Left lung (tissue), 10 donors: ENCODE measurements around the gene DSPP. TPM values are rescaled to one million over a fixed set of nuclear protein-coding genes. Genes with fewer than 3 reads are reported as not detected.
A peak's percentile ranks its signal among the peaks of the same experiment; 100 is the strongest.

Experiments
- ATAC-seq: fragments of 200-7000 bp; cut with Tn5 transposase; one replicate; pipeline ENCODE4 v1.9.1; 2020; ENCODE audit warnings: moderate library complexity
- DNase-seq, 4 donors: peaks; one replicate each; pipeline ENCODE4 v3.0.0-alpha.2; 2013 to 2020
- H3K27ac ChIP-seq, 2 donors: fragments of 200-600 bp; sonication (generic) in 1 of 2; one replicate each; pipeline versions ENCODE4 v1.5.0 to v1.8.0; 2020 to 2021
- H3K27me3 ChIP-seq, 2 donors: fragments of 200-600 bp; sonication (generic) in 1 of 2; one replicate each; pipeline versions ENCODE4 v1.5.0 to v1.8.0; 2020 to 2021
- H3K36me3 ChIP-seq, 2 donors: fragments of 200-600 bp; sonication (generic) in 1 of 2; one replicate each; pipeline versions ENCODE4 v1.5.0 to v1.8.0; 2020 to 2021
- H3K4me1 ChIP-seq, 2 donors: fragments of 200-600 bp; one replicate each; pipeline ENCODE4 v1.8.0; 2021
- H3K4me3 ChIP-seq, 2 donors: fragments of 200-600 bp; sonication (generic) in 1 of 2; one replicate each; pipeline versions ENCODE4 v1.5.0 to v1.8.0; 2020 to 2021; ENCODE audit warnings: mild to moderate bottlenecking in 1 of 2
- H3K9me3 ChIP-seq, 2 donors: fragments of 200-600 bp; sonication (generic) in 1 of 2; one replicate each; pipeline versions ENCODE4 v1.5.0 to v1.8.0; 2020 to 2021
- intact Hi-C, 2 donors: fragments of 100-400 bp; cut with DNase I; formaldehyde crosslinking; loops; one replicate each; pipeline versions ENCODE4 v1.11.2 to v1.14.2; 2022
- polyA plus RNA-seq, 6 donors: library from polyadenylated mRNA; unstranded; fragments of 120-200 nt; gene quantifications; one replicate each; pipeline ENCODE4 v1.2.1, GENCODE V29; 2013; ENCODE audit not compliant: insufficient read length in 6 of 6
- total RNA-seq, 2 donors: library from RNA; stranded (reverse); fragmentation: NEBNext Ultra II Directional; extraction: Animal tissue kit (Norgen Biotek cat#: 25700); gene quantifications; one replicate each; pipeline ENCODE4 v1.2.1, GENCODE V29; 2021
- TF ChIP-seq, protein P1 (sequence below), 2 donors: fragments of 200-600 bp; sonication (generic) in 1 of 2; IDR thresholded peaks; one replicate each; pipeline versions ENCODE4 v1.5.0 to v1.8.0; 2021; ENCODE audit warnings: antibody characterized with exemption in 2 of 2
- donor health status: DM: no; HTN: yes; CAD: no.
- donor health status: DM: no; HTN: no; CAD: no.

The DSPP gene
- total and polyA plus RNA-seq, 8 donors = 0.03 to 0.06 (median 0.04) TPM; not detected in 5

GRCh38 chr4:87657525-87657924, 49.2 kb downstream of the DSPP start:
- DNase-seq (no peak), ATAC-seq (peak; percentile 52)
- H3K9me3 ChIP-seq = no peaks in the 10 kb centered on the region
- no peak overlapping the region for H3K27ac ChIP-seq
- H3K27me3 ChIP-seq = no peaks in the 10 kb centered on the region
- H3K36me3 ChIP-seq = no peaks in the 10 kb centered on the region
- H3K4me1 ChIP-seq = peaks cover 0 to 6% of the 10 kb centered on the region in 2 donors
- intact Hi-C loops = no loop called here
- no peak overlapping the region for H3K4me3 ChIP-seq
- TF ChIP-seq, protein P1, sequence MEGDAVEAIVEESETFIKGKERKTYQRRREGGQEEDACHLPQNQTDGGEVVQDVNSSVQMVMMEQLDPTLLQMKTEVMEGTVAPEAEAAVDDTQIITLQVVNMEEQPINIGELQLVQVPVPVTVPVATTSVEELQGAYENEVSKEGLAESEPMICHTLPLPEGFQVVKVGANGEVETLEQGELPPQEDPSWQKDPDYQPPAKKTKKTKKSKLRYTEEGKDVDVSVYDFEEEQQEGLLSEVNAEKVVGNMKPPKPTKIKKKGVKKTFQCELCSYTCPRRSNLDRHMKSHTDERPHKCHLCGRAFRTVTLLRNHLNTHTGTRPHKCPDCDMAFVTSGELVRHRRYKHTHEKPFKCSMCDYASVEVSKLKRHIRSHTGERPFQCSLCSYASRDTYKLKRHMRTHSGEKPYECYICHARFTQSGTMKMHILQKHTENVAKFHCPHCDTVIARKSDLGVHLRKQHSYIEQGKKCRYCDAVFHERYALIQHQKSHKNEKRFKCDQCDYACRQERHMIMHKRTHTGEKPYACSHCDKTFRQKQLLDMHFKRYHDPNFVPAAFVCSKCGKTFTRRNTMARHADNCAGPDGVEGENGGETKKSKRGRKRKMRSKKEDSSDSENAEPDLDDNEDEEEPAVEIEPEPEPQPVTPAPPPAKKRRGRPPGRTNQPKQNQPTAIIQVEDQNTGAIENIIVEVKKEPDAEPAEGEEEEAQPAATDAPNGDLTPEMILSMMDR (IDR thresholded peaks at IDR 0.05) = no peak

DNA sequence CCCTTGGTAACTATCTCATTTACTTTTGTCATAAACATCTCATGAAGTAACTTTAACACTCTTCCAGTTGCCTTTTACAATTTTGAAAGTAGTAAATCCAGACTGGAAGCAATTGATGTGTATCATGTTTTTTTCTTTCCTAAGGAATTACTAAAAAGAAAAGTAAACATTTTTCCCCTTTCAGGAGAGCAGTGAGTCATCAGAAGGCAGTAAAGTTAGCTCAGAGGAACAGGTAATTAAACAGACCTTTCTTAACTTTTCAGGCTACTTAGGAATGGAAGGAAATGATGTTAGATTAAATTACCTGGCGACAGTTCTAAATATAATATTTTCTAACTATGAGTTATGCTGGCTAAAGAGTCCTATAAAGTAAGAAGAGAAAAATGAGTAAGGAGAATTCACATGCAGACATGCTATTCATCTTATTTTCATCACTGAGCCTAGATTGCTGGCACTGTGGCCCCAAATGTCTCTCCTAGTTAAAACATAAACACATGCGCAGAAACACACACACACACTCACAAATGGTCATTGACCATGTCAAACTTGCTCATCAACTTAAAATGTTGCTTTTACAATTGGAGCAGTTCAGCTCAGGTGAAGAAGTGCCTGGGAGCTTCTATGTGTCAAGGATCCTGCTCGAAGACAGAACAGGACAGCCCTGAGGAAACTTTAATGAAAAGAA, 51.1 kb downstream of the DSPP start:
- intact Hi-C loops = no loop called here
- peak; percentile 84 for ATAC-seq

DNA sequence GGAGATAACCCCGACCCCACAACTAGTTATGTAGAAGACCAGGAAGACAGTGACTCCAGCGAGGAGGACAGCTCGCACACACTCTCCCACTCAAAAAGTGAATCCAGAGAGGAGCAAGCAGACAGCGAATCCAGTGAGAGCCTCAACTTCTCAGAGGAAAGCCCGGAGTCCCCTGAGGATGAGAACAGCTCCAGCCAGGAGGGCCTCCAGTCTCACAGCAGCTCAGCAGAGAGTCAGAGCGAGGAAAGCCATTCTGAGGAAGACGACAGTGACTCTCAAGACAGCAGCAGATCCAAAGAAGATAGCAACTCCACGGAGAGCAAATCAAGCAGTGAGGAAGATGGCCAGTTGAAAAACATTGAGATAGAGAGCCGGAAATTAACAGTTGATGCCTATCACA, 54.5 kb downstream of the DSPP start:
- H3K4me1 ChIP-seq = peaks cover 0 to 6% of the 10 kb centered on the region in 2 donors
- no peak overlapping the region for H3K27ac ChIP-seq
- H3K9me3 ChIP-seq = no peaks in the 10 kb centered on the region
- H3K27me3 ChIP-seq = no peaks in the 10 kb centered on the region
- DNase-seq = no peak
- H3K4me3 ChIP-seq = no peak overlapping the region
- no peaks in the 10 kb centered on the region for H3K36me3 ChIP-seq
- TF ChIP-seq, protein P1 (IDR thresholded peaks at IDR 0.05) = no peak
- no peak for ATAC-seq
- intact Hi-C loops = no loop called here

More for the DNA sequence above, 51.1 kb downstream of the DSPP start:
- Histone ChIP-seq H3K4me1 (peaks cover 0 to 6% of the 10 kb centered on the region in 2 donors), H3K9me3 (no peaks in the 10 kb centered on the region), H3K27me3 (no peaks in the 10 kb centered on the region), H3K27ac (peak overlapping the region; percentile 6 to 27), H3K4me3 (no peak overlapping the region), H3K36me3 (no peaks in the 10 kb centered on the region)
- DNase-seq = no peak
- TF ChIP-seq, protein P1 (IDR thresholded peaks at IDR 0.05) = no peak

Other genes with a start within 250 kb of the DSPP start
- gene HSD17B11, start 217.3 kb upstream of the DSPP start, total RNA-seq = 10 to 100 TPM; 64.9 to 79.4 TPM
- 10 to 100 TPM; 46.4 to 84.3 (median 76.8) TPM for gene HSD17B11, start 217.3 kb upstream of the DSPP start, polyA plus RNA-seq
- gene NUDT9, start 186.0 kb upstream of the DSPP start, total RNA-seq = 10 to 100 TPM; 49.6 to 49.8 TPM
- 10 to 100 TPM; 42.5 to 53.8 (median 47.3) TPM for gene NUDT9, start 186.0 kb upstream of the DSPP start, polyA plus RNA-seq
- gene SPARCL1, start 79.2 kb upstream of the DSPP start, total RNA-seq = 100 to 1,000 TPM; 241 to 296 TPM
- 100 to 1,000 TPM; 382 to 475 (median 421) TPM for gene SPARCL1, start 79.2 kb upstream of the DSPP start, polyA plus RNA-seq
- not detected for gene DMP1, start 41.8 kb downstream of the DSPP start, total RNA-seq
- gene DMP1, start 41.8 kb downstream of the DSPP start, polyA plus RNA-seq = under 1 TPM in 3 of 6 donors, not detected in 3; 0.07 to 0.09 (median 0.07) TPM
- under 1 TPM in 1 of 2 donors, not detected in 1; 0.24 TPM for gene IBSP, start 191.0 kb downstream of the DSPP start, total RNA-seq
- gene IBSP, start 191.0 kb downstream of the DSPP start, polyA plus RNA-seq = under 1 TPM in 4 of 6 donors, not detected in 2; 0.11 to 0.41 (median 0.16) TPM
- not detected for gene MEPE, start 224.4 kb downstream of the DSPP start, total RNA-seq
- under 1 TPM; 0.37 to 0.88 (median 0.66) TPM for gene MEPE, start 224.4 kb downstream of the DSPP start, polyA plus RNA-seq